Stimulated activated CD4-positive, alpha-beta T cell treated with anti-CD3 and anti-CD28 coated beads, Interleukin-1b, Interleukin-23, amount 100 ng/mL, for 4 hours (primary cell): Measurements from ENCODE around the gene TBC1D5.
A peak's percentile ranks its signal among the peaks of the same experiment; 100 is the strongest.
"Not testable (repeated sequence)": the region's sequence is repeated elsewhere in the genome, so short reads cannot be mapped to it uniquely, and the experiment has no call there.

Experiments used
- DNase-seq, 2 donors: peaks; one replicate each; pipeline ENCODE4 v3.0.0-alpha.2; 2020; ENCODE audit warnings: low read depth in 2 of 2

The TBC1D5 gene

GRCh38 chr3:17645074-17645698 is 97.2 kb downstream of the TBC1D5 start:
- peak in 1 of 2 donors; percentile 8 for DNase-seq

GRCh38 chr3:17643691-17644090 is 98.7 kb downstream of the TBC1D5 start:
- no peak for DNase-seq

GRCh38 chr3:17642474-17642873 is 100.0 kb downstream of the TBC1D5 start:
- no peak for DNase-seq

- no peak for DNase-seq
These were observed 102.0 kb downstream of the TBC1D5 start for GRCh38 chr3:17640466-17640865.

DNA sequence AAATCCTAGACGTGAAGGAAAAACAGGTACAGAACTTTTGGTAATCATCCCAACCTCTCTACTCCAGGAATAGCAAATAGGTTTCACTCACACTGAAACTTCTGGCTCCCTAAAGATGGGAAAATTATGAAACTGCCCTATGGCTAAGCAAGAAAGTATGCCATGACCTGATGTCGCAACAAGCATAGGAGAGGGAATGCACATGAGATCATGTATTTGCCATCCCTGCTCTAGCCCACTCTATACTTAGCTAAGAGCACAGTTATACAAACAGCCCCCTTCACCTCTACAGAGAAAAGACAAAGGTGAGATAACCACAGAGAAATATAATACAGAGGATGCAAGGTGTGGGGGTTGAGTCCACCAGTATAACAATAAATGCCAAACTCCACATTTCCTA is 102.7 kb downstream of the TBC1D5 start:
- no peak for DNase-seq

- DNase-seq: no peak
These were observed 103.2 kb downstream of the TBC1D5 start for GRCh38 chr3:17639257-17639656.

DNA sequence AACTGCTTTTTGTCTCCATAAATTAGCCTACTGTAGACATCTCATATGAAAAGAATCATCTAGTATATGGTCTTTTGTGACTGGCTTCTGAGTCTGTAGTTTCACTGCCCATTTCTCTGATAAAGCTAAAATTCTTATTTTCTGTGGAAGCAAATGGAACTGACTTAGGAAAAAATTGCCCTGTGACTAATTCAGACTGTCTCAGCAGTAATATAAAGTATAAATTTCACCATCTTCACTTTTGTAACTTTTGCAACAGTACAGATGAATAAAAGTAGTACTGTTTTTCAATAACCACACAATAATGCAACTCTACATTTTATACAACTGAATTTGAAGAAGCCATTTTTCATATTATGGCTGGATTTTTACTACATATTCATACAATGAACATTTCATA is 104.1 kb downstream of the TBC1D5 start:
- DNase-seq: no peak

- DNase-seq: not testable (repeated sequence)
These were observed 106.8 kb downstream of the TBC1D5 start for GRCh38 chr3:17635675-17636074.

DNA sequence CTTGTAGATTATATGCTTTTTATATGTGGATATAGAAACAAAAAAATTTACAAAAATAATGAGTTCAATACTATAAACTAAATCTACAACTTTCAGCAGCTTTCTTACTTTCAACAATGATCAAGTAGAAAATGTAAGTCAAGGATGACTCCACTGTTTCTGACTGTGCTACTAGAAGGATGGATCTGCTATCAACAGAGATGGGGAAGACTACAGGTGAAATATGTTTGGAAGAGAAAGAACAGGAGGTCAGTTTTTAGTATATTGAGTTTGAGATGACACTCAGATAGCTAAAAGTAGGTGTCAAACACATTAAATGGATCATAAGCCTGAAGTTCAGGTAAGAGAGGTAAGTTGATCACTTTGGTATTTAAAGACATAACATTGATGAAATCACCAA is 107.5 kb downstream of the TBC1D5 start:
- no peak for DNase-seq

- no peak for DNase-seq
These were observed 108.2 kb downstream of the TBC1D5 start for GRCh38 chr3:17634201-17634600.

DNA sequence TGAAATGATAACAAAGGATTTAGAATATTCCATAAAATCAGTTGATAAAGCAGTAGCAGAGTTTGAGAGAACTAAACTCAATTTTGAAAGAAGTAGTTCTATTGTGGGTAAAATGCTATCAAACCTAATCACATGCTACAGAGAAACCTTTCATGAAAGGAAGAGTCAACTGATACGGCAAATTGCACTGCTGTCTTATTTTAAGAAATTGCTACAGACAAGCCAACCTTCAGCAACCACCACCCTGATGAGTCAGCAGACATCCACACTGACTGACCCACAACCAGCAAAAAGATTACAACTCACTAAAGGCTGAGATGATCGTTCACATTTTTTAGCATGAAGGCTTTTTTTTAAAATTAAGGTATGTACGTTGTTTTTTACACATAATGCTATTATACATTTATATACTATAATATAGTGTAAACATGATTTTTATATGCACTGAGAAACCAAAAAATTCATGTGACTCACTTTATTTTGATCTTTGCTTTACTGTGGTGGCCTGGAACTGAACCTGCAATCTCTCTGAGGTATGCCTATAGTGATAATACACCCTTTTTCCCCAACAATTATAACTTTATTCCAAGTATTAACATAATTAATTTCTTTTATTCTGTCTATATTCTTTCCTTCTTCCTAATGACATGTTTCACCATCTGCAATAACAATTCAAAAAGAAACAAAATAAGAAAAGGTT is 109.9 kb downstream of the TBC1D5 start:
- DNase-seq: no peak

DNA sequence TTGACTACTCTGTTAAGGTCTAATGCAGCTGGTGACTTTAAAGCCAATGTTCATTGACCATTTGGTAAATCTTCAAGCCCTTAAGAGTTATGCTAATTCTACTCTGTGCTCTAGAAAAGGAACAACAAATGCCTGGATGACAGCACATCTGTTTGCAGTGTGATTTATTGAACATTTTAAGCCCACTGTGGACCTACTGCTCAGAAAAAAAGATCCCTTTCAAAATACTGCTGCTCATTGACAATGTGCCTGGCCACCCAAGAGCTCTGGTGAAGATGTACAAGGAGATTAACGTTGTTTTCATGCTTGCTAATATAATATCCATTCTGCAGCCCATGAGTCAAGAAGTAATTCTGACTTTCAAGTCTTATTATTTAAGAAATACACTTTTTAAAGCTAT is 110.8 kb downstream of the TBC1D5 start:
- no peak for DNase-seq

GRCh38 chr3:17629400-17629799 is 113.0 kb downstream of the TBC1D5 start:
- DNase-seq: no peak

DNA sequence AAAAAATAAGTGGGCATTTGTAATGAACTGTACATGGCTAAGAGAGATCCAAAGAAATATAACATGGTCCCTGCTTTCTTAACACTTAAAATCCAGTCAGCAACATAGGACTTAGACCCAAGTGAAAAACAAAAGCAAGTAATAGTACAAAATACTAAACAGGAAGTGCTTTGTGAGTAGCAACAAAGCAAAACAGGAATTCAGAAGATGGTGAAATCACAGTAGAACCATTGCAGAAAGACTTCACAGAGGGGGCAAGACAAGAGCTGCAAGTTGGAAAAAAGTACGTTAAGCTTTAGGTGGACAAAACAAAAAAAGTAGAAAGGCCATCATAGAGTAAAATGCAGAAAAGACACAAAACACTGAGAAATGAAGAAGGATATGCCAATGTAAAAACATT is 116.0 kb downstream of the TBC1D5 start:
- DNase-seq: no peak

- DNase-seq: no peak
These were observed 117.3 kb downstream of the TBC1D5 start for GRCh38 chr3:17625133-17625532.

DNA sequence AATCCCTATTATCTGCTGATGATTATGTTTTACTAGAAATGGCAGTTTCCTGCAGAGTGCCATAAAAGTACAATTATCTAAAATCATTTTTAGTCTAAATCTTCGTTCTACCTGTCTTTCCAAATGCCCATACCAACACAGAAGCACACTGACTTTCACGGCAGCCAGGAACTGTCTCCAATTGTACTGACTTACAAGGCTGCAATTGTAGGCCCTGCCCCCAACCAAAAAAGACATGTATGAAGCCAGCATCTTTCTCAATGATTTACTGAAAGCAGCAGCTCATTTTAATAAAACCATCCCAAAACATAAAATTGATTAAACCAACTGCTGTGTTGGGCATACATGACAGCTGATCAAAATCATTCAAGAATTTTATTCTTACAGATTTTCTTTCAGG is 119.0 kb downstream of the TBC1D5 start:
- DNase-seq: no peak

- no peak for DNase-seq
These were observed 122.5 kb downstream of the TBC1D5 start for GRCh38 chr3:17619968-17620367.

- not testable (repeated sequence) for DNase-seq
These were observed 129.4 kb downstream of the TBC1D5 start for GRCh38 chr3:17613017-17613416.

DNA sequence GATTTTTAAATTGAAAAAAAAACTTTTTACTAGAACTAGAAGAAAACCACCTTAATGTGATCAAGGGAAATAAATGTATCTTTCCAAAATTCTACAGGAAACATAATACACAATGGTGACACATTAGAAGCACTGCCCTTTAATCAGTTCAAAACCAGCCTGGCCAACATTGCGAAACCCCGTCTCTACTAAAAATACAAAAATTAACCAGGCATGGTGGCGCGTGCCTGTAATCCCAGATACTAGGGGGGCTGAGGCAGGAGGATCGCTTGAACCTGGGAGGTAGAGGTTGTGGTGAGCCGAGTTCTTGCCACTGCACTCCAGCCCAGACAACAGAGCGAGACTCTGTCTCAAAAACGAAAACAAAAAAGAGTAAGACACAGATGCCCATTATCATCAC is 134.5 kb downstream of the TBC1D5 start:
- no peak for DNase-seq

- no peak for DNase-seq
These were observed 136.5 kb downstream of the TBC1D5 start for GRCh38 chr3:17605934-17606333.

GRCh38 chr3:17605032-17605431 is 137.4 kb downstream of the TBC1D5 start:
- no peak for DNase-seq

DNA sequence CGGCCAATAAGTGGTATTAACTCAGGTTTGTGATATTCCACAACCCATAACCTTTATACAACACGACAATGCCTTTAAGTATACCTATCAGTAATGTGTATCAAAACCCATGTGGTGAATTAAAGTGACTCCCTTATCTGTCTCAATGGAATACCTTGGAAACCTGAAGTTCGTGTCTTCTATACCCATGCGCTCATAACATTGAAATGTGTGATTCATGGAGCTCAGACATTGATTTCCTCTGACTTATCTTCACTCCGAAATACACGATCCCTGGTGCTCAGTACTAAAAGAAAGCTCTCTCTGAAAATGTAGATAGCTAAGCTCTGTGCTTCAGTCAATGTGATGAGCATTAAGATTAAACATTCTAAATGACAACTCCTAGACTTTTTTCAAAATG is 140.3 kb downstream of the TBC1D5 start:
- DNase-seq: no peak

DNA sequence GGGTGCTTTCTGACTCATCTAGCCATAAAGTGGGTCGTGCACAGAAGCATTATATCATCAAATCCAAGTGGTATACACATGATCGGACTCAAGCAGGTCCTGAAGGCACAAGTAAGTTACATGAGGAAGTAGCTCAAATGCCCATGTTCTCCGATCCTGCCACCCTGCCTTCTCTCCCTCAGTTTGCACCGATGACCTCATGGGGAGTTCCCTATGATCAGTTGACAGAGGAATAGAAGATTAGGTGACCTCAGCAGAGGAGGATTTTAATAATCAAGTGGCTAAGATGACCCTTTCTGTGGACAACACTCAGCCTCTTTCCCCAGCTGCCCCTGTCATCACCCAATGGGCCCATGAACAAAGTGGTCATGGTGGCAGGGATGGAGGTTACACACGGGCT is 149.5 kb downstream of the TBC1D5 start:
- DNase-seq: no peak

DNA sequence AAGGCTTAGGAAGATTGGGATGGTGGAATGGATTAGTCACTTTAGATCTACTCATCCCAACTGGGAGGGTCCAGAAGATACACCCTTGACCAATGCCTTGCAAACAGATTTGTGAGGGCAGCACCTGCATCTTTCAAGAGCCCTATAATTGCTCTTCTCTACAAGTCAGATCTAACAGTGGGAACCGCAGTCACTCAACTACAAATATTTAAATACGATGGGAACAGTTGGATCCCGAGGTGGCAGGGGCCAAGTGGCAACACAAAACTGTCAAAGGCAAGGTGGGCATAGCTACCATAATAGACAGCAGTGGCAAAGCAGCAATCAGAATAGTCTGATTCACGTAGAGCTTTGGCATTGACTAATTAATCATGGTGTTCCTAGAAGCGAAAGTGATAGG is 152.0 kb downstream of the TBC1D5 start:
- no peak for DNase-seq
